Left lung (tissue), 10 donors: ENCODE measurements around the gene EML6. TPM values are rescaled to one million over a fixed set of nuclear protein-coding genes. Genes with fewer than 3 reads are reported as not detected.
A peak's percentile ranks its signal among the peaks of the same experiment; 100 is the strongest.
"Not testable (repeated sequence)": the region's sequence is repeated elsewhere in the genome, so short reads cannot be mapped to it uniquely, and the experiment has no call there.

Source experiments
- ATAC-seq: fragments of 200-7000 bp; cut with Tn5 transposase; one replicate; pipeline ENCODE4 v1.9.1; 2020; ENCODE audit warnings: moderate library complexity
- DNase-seq, 4 donors: peaks; one replicate each; pipeline ENCODE4 v3.0.0-alpha.2; 2013 to 2020
- H3K27ac ChIP-seq, 2 donors: fragments of 200-600 bp; sonication (generic) in 1 of 2; one replicate each; pipeline versions ENCODE4 v1.5.0 to v1.8.0; 2020 to 2021
- H3K27me3 ChIP-seq, 2 donors: fragments of 200-600 bp; sonication (generic) in 1 of 2; one replicate each; pipeline versions ENCODE4 v1.5.0 to v1.8.0; 2020 to 2021
- H3K36me3 ChIP-seq, 2 donors: fragments of 200-600 bp; sonication (generic) in 1 of 2; one replicate each; pipeline versions ENCODE4 v1.5.0 to v1.8.0; 2020 to 2021
- H3K4me1 ChIP-seq, 2 donors: fragments of 200-600 bp; one replicate each; pipeline ENCODE4 v1.8.0; 2021
- H3K4me3 ChIP-seq, 2 donors: fragments of 200-600 bp; sonication (generic) in 1 of 2; one replicate each; pipeline versions ENCODE4 v1.5.0 to v1.8.0; 2020 to 2021; ENCODE audit warnings: mild to moderate bottlenecking in 1 of 2
- H3K9me3 ChIP-seq, 2 donors: fragments of 200-600 bp; sonication (generic) in 1 of 2; one replicate each; pipeline versions ENCODE4 v1.5.0 to v1.8.0; 2020 to 2021
- intact Hi-C, 2 donors: fragments of 100-400 bp; cut with DNase I; formaldehyde crosslinking; loops; one replicate each; pipeline versions ENCODE4 v1.11.2 to v1.14.2; 2022
- polyA plus RNA-seq, 6 donors: library from polyadenylated mRNA; unstranded; fragments of 120-200 nt; gene quantifications; one replicate each; pipeline ENCODE4 v1.2.1, GENCODE V29; 2013; ENCODE audit not compliant: insufficient read length in 6 of 6
- total RNA-seq, 2 donors: library from RNA; stranded (reverse); fragmentation: NEBNext Ultra II Directional; extraction: Animal tissue kit (Norgen Biotek cat#: 25700); gene quantifications; one replicate each; pipeline ENCODE4 v1.2.1, GENCODE V29; 2021
- TF ChIP-seq, protein P1 (sequence below), 2 donors: fragments of 200-600 bp; sonication (generic) in 1 of 2; IDR thresholded peaks; one replicate each; pipeline versions ENCODE4 v1.5.0 to v1.8.0; 2021; ENCODE audit warnings: antibody characterized with exemption in 2 of 2
- donor health status: DM: no; HTN: yes; CAD: no.
- donor health status: DM: no; HTN: no; CAD: no.

EML6 gene
- total and polyA plus RNA-seq, 8 donors = 0.73 to 2.2 (median 1.3) TPM

DNA sequence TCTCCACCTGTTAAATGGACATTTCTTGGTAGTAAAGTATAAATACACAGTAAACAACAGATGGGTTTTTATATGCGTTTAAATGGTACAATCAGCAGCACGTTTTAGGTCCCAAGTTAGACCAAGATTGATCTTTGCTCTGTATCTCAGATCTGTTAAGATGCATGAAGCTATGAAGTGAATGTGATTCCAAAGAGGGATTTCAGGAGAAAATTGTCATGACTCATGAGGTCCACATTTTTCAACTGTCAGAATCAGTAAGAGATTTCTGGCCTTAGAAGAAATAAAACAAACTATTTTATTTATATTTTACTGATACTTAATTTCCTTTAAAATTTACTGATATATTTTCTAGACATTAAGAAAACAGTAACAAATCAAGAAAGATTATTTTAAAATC lies 142.7 kb downstream of the EML6 start:
- Histone ChIP-seq H3K4me3 (no peak overlapping the region), H3K27me3 (no peaks in the 10 kb centered on the region), H3K9me3 (no peaks in the 10 kb centered on the region), H3K36me3 (no peaks in the 10 kb centered on the region), H3K4me1 (no peaks in the 10 kb centered on the region), H3K27ac (no peak overlapping the region)
- ATAC-seq (no peak), DNase-seq (no peak)
- TF ChIP-seq, protein P1, sequence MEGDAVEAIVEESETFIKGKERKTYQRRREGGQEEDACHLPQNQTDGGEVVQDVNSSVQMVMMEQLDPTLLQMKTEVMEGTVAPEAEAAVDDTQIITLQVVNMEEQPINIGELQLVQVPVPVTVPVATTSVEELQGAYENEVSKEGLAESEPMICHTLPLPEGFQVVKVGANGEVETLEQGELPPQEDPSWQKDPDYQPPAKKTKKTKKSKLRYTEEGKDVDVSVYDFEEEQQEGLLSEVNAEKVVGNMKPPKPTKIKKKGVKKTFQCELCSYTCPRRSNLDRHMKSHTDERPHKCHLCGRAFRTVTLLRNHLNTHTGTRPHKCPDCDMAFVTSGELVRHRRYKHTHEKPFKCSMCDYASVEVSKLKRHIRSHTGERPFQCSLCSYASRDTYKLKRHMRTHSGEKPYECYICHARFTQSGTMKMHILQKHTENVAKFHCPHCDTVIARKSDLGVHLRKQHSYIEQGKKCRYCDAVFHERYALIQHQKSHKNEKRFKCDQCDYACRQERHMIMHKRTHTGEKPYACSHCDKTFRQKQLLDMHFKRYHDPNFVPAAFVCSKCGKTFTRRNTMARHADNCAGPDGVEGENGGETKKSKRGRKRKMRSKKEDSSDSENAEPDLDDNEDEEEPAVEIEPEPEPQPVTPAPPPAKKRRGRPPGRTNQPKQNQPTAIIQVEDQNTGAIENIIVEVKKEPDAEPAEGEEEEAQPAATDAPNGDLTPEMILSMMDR (IDR thresholded peaks at IDR 0.05) = no peak
- intact Hi-C loops = no loop called here

DNA sequence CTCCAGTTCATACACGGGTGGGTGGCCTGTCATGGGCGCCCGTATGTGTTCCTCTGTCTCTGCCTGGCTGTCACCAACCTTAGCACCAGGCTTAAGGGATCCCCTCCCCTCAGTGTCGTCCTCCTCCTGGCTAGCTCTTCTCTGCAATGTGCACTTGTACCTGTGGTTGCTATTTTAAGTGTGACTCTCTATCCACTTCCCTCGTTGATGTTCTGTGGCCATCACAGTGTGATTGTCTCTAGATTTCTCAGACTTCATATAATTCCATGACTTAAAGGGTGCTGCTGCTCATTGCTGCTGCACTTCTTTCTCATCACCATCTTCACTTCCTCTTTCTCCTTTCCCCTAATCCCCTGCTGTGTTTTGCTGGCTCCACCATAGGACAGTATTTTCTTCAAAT lies 143.4 kb downstream of the EML6 start:
- no peaks in the 10 kb centered on the region for H3K9me3 ChIP-seq
- DNase-seq = no peak
- TF ChIP-seq, protein P1 (IDR thresholded peaks at IDR 0.05) = no peak
- H3K36me3 ChIP-seq = no peaks in the 10 kb centered on the region
- H3K4me3 ChIP-seq = no peak overlapping the region
- ATAC-seq = no peak
- H3K27ac ChIP-seq = no peak overlapping the region
- intact Hi-C loops = no loop called here
- no peaks in the 10 kb centered on the region for H3K4me1 ChIP-seq
- no peaks in the 10 kb centered on the region for H3K27me3 ChIP-seq

DNA sequence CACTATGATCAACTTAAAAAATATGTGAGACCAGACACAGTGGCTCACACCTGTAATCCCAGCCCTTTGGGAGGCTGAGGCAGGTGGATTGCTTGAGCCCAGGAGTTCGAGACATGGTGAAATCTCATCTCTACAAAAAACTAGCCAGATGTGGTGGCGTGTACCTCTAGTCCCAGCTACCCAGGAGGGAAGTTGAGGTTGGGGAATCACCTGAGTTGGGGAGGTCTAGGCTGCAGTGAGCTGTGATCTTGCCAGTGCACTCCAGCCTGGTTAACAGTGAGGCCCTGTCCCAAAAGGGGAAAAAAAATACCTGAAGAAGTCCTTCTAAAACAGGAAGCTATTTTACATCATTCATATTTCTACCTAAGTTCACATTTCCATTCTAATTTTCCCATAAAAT lies 144.0 kb downstream of the EML6 start:
- H3K27ac ChIP-seq = no peak overlapping the region

DNA sequence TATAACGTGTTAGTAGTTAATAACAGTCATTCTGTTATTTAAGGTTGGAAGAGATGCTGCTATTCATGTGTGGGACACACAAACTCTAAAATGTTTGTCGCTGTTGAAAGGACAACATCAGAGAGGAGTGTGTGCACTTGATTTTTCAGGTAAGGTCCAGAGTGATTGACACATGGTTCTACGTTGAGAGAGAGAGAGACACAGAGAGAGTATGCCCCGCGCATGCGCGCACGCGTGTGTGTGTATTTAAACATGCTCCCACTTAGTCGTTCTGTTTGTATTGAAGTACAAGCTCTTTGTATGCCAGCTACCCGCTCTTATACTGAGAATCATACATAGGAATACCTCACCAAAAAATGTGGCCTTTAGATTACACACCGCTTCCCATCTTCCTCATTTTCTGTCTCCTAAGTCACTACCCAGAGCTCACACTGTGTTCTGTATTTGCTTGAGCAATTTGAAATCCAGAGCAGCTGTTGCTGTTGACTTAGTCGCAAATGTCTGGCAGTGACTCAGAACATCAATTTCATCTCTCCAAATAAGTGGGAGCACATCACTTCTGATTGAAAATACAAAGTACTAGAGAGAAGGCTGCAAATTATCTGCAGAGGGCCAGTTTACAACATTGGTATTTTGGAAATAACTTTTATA lies 148.1 kb downstream of the EML6 start:
- DNase-seq = peak in 1 of 4 donors; percentile 7
- Histone ChIP-seq H3K9me3 (no peaks in the 10 kb centered on the region), H3K4me3 (no peak overlapping the region), H3K27me3 (no peaks in the 10 kb centered on the region), H3K36me3 (no peaks in the 10 kb centered on the region), H3K4me1 (no peaks in the 10 kb centered on the region), H3K27ac (no peak overlapping the region)
- TF ChIP-seq, protein P1 (IDR thresholded peaks at IDR 0.05) = no peak
- intact Hi-C loops = no loop called here
- ATAC-seq = no peak

More for the DNA sequence above, 144.0 kb downstream of the EML6 start:
- H3K27me3 ChIP-seq = no peaks in the 10 kb centered on the region
- ATAC-seq (no peak), DNase-seq (no peak)
- intact Hi-C loops = no loop called here
- TF ChIP-seq, protein P1 (IDR thresholded peaks at IDR 0.05) = no peak
- no peaks in the 10 kb centered on the region for H3K36me3 ChIP-seq
- no peaks in the 10 kb centered on the region for H3K9me3 ChIP-seq
- H3K4me1 ChIP-seq = no peaks in the 10 kb centered on the region
- H3K4me3 ChIP-seq = no peak overlapping the region

DNA sequence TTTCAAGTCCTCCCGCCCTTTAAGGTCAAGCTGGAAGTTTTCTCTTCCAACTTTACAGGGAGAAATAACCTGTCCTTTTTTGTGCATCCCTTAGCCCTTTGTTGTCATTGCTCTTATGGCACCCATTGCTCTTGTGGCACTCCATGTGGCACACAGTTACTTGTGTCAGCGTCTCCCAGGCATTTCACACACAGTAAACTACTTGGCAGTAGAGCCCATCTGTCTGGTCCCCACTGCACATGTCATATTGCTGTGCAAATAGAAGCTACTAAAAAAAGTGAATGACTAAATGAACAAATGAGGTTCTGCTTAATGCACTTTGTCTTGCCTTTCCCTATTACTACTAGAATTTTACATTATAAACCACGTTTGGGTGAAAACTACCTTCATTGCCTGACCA lies 149.3 kb downstream of the EML6 start:
- H3K27me3 ChIP-seq = no peaks in the 10 kb centered on the region
- TF ChIP-seq, protein P1 (IDR thresholded peaks at IDR 0.05) = no peak
- no peak overlapping the region for H3K27ac ChIP-seq
- no peaks in the 10 kb centered on the region for H3K36me3 ChIP-seq
- no peaks in the 10 kb centered on the region for H3K4me1 ChIP-seq
- DNase-seq (no peak), ATAC-seq (no peak)
- H3K4me3 ChIP-seq = no peak overlapping the region
- no peaks in the 10 kb centered on the region for H3K9me3 ChIP-seq
- intact Hi-C loops = no loop called here

DNA sequence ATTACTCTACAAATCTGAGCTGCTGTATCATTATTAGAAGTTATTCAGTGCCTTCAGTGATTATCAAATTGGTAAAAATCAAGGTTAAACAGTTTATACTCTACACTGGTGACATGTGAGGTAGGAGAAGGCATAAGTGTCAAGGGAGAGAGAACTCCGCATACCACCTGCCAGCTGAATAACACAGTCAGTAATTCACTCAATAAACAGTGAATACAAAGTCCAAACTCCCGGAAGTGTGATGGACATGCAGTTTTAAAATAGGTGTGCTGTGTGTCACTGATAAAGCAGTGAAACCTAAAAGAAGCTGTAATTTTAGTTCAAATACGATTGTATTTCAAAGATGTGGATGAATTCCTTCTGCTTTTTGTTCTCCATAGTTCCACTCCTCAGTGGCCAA lies 149.8 kb downstream of the EML6 start:
- DNase-seq, ATAC-seq, H3K4me1 ChIP-seq, H3K36me3 ChIP-seq, H3K4me3 ChIP-seq, H3K9me3 ChIP-seq, H3K27me3 ChIP-seq, intact Hi-C loops, H3K27ac ChIP-seq: not testable (repeated sequence)
